ENCODE results near the gene CHST14.

CHST14 gene

DNA sequence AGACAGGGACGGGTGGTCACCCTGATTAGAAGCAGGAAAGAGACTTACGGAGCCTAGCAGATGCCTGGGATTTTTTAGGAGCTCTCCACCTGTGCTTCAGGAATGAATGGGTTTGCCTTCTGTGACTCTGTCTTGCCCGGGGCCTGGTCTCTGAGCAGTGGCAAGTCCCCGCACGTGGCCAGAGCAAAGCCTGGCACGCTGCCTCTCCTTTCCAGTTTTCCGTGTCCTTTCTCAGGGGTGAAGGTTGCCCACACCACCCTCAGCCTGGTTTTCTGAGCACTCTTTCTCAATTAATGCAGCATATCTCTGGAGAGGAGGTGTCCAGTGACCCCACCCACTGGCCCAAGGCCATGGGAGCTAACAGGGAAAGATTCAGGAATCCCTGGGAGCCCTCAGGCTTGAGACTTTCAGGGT is 14.5 kb upstream of the CHST14 start:
- Histone ChIP-seq H3K9ac (ENCODE audit: low read depth, low read length) (no peak overlapping the region), H3K4me3 (ENCODE audit: low read length) (no peak overlapping the region), H3K27me3 (ENCODE audit: insufficient read depth, low read length) (no peaks in the 10 kb centered on the region), H3K9me3 (ENCODE audit: insufficient read depth, low read depth, low read length) (no peaks in the 10 kb centered on the region), H3K4me1 (ENCODE audit: insufficient read depth, low read length) (peaks cover 32% of the 10 kb centered on the region), H3K36me3 (ENCODE audit: insufficient read depth, low read depth, low read length) (peaks cover 34% of the 10 kb centered on the region), H3K27ac (ENCODE audit: low read length) (no peak overlapping the region)

DNA sequence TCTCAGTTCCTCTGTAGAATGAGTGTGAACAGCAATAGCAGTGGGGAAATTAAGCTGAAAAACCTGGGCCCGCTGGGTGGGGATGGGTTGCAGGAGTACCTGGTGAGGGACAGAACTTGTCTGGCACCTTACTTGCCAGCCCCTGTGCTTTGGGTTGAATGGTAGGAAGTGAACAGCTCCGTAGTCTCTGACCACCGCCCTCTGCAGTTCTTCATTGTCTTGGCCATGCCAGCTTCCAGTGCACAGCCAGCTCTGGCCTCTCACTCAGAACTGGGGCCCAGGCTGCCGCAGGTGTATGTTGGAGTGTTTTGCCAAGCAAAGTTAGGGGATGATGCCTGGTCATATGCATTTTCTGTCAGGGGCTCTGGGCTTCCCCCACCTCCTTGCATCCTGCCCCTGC is 14.0 kb upstream of the CHST14 start:
- no peak overlapping the region for H3K27ac ChIP-seq (ENCODE audit: low read length)
- H3K9me3 ChIP-seq (ENCODE audit: insufficient read depth, low read depth, low read length) = no peaks in the 10 kb centered on the region
- no peak overlapping the region for H3K4me3 ChIP-seq (ENCODE audit: low read length)
- H3K36me3 ChIP-seq (ENCODE audit: insufficient read depth, low read depth, low read length) = peaks cover 37% of the 10 kb centered on the region
- H3K4me1 ChIP-seq (ENCODE audit: insufficient read depth, low read length) = peaks cover 28% of the 10 kb centered on the region
- no peaks in the 10 kb centered on the region for H3K27me3 ChIP-seq (ENCODE audit: insufficient read depth, low read length)
- H3K9ac ChIP-seq (ENCODE audit: low read depth, low read length) = no peak overlapping the region

DNA sequence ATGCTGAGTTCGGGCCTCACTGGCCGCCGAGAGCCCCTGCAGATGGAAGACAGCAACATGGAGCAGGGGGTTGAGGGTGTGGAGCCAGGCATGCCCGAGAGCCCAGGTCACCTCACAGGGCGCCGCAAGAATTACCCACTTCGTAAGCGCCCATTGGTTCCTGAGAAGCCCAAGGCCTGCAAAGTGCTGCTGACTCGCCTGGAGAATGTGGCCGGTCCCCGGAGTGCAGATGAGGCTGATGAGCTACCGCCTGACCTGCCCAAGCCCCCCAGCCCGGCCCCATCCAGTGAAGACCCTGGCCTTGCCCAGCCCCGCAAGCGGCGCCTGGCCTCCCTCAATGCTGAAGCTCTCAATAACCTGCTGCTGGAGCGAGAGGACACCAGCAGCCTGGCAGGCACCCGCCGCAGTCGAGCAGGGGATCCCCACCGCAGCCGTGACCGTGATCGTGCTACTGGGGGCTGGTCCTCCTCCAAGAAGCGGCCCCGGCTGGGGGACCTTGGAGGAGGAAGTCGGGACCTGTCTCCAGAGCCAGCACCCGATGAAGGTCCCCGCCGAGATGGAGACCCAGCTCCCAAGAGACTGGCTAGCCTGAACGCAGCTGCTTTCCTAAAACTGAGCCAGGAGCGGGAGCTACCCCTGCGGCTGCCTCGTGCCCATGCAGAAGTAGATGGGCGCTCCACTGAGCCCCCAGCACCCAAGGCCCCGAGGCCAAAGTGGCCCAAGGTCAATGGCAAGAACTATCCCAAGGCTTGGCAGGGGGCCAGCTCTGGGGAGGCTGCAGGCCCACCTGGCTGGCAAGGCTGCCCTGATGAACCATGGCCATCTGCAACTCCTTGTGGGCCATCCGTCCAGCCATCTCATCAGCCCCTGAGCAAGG is 12.1 kb upstream of the CHST14 start:
- Histone ChIP-seq H3K27ac (ENCODE audit: low read length) (no peak overlapping the region), H3K4me3 (ENCODE audit: low read length) (no peak overlapping the region), H3K9me3 (ENCODE audit: insufficient read depth, low read depth, low read length) (no peaks in the 10 kb centered on the region), H3K4me1 (ENCODE audit: insufficient read depth, low read length) (peaks cover 11% of the 10 kb centered on the region; the same call in 1 of the 2 replicates), H3K9ac (ENCODE audit: low read depth, low read length) (no peak overlapping the region), H3K27me3 (ENCODE audit: insufficient read depth, low read length) (no peaks in the 10 kb centered on the region), H3K36me3 (ENCODE audit: insufficient read depth, low read depth, low read length) (peaks cover 56% of the 10 kb centered on the region)

DNA sequence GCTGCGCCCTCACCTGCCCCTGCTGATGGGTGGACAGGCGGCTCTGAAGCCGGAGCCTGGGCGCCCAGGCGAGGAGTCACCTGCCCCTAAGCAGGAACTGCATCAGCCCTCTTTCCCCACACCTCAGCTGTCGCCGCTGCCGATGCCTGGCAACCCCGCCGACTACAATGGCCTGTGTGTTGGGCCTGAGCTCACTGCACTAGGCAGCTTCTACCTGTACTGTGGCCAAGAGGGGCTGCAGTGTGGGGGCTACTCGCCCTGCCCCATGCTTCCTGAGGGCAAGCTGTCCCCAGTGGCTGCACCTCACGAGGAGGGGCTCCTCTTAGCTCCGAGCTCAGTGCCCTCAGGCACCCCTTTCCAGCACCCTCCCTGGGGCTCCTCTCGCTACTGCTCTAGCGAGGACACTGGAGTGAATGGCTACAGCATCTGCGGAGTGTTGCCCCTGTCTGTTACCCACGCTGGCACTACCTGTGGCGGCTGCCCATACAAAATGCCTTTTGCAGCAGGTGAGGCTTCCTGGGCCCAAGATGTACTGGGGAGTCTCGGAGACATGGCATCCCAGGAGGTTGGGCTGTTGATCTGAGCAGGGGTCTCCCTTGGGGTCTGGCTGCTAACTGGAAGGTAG is 11.3 kb upstream of the CHST14 start:
- no peak overlapping the region for H3K4me3 ChIP-seq (ENCODE audit: low read length)
- no peak overlapping the region for H3K9ac ChIP-seq (ENCODE audit: low read depth, low read length)
- no peaks in the 10 kb centered on the region for H3K9me3 ChIP-seq (ENCODE audit: insufficient read depth, low read depth, low read length)
- no peak overlapping the region for H3K27ac ChIP-seq (ENCODE audit: low read length)
- peaks cover 8% of the 10 kb centered on the region; the same call in 1 of the 2 replicates for H3K4me1 ChIP-seq (ENCODE audit: insufficient read depth, low read length)
- peaks cover 64% of the 10 kb centered on the region for H3K36me3 ChIP-seq (ENCODE audit: insufficient read depth, low read depth, low read length)
- H3K27me3 ChIP-seq (ENCODE audit: insufficient read depth, low read length) = no peaks in the 10 kb centered on the region

DNA sequence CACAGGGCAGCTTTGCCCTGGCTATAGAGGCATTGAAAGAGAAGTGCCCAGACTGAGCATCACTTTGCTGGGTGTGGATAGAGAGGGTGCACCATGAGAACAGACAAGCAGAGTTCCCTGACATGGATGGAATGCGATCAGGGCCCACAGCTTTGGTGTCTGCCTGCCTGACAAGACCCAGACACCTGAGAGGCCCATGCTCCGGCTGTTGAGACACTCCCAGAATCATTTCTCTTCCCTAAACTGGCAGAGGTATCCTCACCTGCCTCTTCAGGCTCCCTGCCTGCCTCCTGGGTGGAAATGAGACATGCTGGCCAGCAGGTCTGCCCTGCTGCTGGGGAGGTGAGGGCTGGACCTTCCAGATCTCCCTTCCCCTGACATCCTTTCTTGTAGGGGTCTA is 10.4 kb upstream of the CHST14 start:
- Histone ChIP-seq H3K9me3 (ENCODE audit: insufficient read depth, low read depth, low read length) (no peaks in the 10 kb centered on the region), H3K4me3 (ENCODE audit: low read length) (no peak overlapping the region), H3K4me1 (ENCODE audit: insufficient read depth, low read length) (0 out of 2 replicates have a peak, but pooled peaks cover 2% of the 10 kb centered on the region), H3K27me3 (ENCODE audit: insufficient read depth, low read length) (no peaks in the 10 kb centered on the region), H3K27ac (ENCODE audit: low read length) (no peak overlapping the region), H3K9ac (ENCODE audit: low read depth, low read length) (no peak overlapping the region), H3K36me3 (ENCODE audit: insufficient read depth, low read depth, low read length) (peaks cover 73% of the 10 kb centered on the region)

DNA sequence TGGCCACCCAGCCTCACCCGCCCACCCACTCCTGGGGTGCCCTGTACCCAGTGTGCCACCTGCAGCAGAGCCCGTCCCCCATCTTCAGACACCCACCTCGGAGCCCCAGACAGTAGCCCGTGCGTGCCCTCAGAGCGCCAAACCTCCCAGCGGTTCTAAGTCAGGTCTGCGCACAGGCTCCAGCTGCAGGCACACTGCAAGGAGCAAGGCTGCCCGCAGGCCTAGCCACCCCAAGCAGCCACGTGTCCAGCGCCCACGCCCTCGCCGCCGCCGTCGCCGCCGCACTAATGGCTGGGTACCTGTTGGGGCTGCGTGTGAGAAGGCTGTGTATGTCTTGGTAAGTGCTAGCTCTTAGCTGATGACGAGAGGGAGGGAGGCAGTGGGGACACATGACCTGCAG is 8.8 kb upstream of the CHST14 start:
- Histone ChIP-seq H3K27ac (ENCODE audit: low read length) (no peak overlapping the region), H3K9ac (ENCODE audit: low read depth, low read length) (no peak overlapping the region), H3K4me3 (ENCODE audit: low read length) (no peak overlapping the region), H3K9me3 (ENCODE audit: insufficient read depth, low read depth, low read length) (no peaks in the 10 kb centered on the region), H3K36me3 (ENCODE audit: insufficient read depth, low read depth, low read length) (peaks cover 88% of the 10 kb centered on the region), H3K4me1 (ENCODE audit: insufficient read depth, low read length) (no peaks in the 10 kb centered on the region), H3K27me3 (ENCODE audit: insufficient read depth, low read length) (no peaks in the 10 kb centered on the region)

DNA sequence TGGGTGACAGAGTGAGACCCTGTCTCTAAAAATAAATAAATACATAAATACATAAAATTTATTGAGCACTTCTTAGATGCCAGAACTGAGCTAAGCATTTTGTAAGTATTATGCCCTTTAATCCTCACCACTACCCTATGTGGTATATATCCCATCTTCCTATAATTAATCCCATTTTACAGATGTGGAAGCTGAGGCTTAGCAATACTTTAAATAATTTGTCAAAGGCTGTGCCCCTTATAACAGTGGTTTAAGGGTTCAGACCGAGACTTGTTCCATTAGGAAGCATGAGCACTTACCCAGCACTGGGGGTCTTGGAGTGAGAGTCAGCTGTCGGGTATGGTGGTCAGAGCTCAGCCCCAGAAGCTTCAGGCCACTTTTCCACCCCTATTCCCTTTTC is 7.5 kb upstream of the CHST14 start:
- no peaks in the 10 kb centered on the region for H3K9me3 ChIP-seq (ENCODE audit: insufficient read depth, low read depth, low read length)
- H3K27ac ChIP-seq (ENCODE audit: low read length) = no peak overlapping the region
- no peak overlapping the region for H3K9ac ChIP-seq (ENCODE audit: low read depth, low read length)
- peaks cover 97% of the 10 kb centered on the region for H3K36me3 ChIP-seq (ENCODE audit: insufficient read depth, low read depth, low read length)
- no peak overlapping the region for H3K4me3 ChIP-seq (ENCODE audit: low read length)
- H3K4me1 ChIP-seq (ENCODE audit: insufficient read depth, low read length) = no peaks in the 10 kb centered on the region
- no peaks in the 10 kb centered on the region for H3K27me3 ChIP-seq (ENCODE audit: insufficient read depth, low read length)

DNA sequence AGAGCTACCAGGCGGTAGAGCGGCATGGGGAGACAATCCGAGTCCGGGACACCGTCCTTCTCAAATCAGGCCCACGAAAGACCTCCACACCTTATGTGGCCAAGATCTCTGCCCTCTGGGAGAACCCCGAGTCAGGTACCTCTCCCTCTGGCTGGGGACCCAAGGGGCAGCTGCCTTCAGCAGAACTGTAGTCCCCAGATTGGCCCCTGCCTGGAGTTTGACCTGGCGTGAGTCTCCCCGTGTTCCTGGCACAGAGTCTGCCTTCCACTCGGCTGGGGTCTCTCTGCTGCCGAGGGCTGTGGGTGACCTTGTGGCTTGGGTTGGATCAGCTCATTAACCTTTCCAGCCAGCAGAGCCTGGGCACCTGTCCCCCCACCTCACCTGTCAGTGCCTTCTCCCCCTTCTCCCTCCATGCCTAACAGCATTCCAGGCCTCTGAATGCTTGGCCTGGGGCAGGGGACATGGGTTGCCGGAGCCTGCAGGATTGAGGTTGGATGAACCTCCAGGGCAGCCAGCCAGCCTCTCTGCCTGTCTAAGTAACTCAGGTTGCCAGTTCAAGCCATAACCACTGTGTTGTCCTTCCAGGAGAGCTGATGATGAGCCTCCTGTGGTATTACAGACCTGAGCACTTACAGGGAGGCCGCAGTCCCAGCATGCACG is 6.8 kb upstream of the CHST14 start:
- Histone ChIP-seq H3K27ac (ENCODE audit: low read length) (no peak overlapping the region), H3K9ac (ENCODE audit: low read depth, low read length) (no peak overlapping the region), H3K36me3 (ENCODE audit: insufficient read depth, low read depth, low read length) (peaks cover 92% of the 10 kb centered on the region), H3K27me3 (ENCODE audit: insufficient read depth, low read length) (no peaks in the 10 kb centered on the region), H3K4me3 (ENCODE audit: low read length) (no peak overlapping the region), H3K4me1 (ENCODE audit: insufficient read depth, low read length) (no peaks in the 10 kb centered on the region), H3K9me3 (ENCODE audit: insufficient read depth, low read depth, low read length) (no peaks in the 10 kb centered on the region)

DNA sequence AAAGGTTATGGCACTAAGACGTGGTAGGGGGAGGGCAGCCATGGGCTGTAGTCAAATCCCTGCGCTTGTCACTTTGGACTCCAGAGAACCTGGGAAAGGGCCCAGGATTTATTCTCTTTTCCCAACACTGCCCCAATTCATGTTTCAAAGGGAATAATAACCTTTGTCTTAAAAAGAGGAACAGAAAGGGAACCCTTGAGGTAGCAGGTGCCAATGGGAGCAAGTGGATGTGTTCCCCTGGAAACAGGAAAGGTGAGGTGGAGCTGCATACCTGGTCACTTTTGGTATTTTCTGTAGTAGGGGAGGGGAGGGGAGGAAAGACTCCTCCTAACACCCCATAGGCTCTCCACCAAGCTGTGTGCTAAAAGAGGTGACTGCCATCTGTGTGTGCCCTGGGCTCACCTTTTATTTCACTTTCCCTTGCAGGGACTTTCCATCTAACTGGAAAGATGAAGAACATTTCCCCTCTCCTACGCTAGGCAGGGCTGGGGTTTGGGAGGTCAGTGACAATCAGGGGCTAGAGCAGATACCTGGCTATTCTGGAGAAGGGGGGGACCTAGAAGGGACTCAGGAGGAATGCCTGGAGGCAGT is 6.1 kb upstream of the CHST14 start:
- no peaks in the 10 kb centered on the region for H3K9me3 ChIP-seq (ENCODE audit: insufficient read depth, low read depth, low read length)
- no peaks in the 10 kb centered on the region for H3K27me3 ChIP-seq (ENCODE audit: insufficient read depth, low read length)
- no peak overlapping the region for H3K4me3 ChIP-seq (ENCODE audit: low read length)
- H3K36me3 ChIP-seq (ENCODE audit: insufficient read depth, low read depth, low read length) = peaks cover 85% of the 10 kb centered on the region
- no peak overlapping the region for H3K27ac ChIP-seq (ENCODE audit: low read length)
- no peaks in the 10 kb centered on the region for H3K4me1 ChIP-seq (ENCODE audit: insufficient read depth, low read length)
- no peak overlapping the region for H3K9ac ChIP-seq (ENCODE audit: low read depth, low read length)

DNA sequence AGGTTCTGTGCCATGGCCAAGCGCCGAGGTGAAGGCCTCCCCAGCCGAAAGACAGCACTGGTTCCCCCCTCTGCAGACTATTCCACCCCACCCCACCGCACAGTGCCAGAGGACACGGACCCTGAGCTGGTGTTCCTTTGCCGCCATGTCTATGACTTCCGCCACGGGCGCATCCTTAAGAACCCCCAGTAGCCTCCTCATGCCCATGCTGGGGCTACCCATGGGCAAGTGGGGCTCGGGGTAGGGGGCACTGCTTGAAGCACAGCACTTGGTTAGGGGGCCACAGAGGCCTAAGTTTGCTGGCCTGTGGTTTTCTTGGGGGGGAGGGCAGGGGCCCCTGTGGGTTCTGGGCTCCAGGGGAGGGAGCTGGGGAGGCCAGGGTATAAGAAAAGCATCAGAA is 4.8 kb upstream of the CHST14 start:
- Histone ChIP-seq H3K27me3 (ENCODE audit: insufficient read depth, low read length) (no peaks in the 10 kb centered on the region), H3K4me1 (ENCODE audit: insufficient read depth, low read length) (no peaks in the 10 kb centered on the region), H3K9me3 (ENCODE audit: insufficient read depth, low read depth, low read length) (no peaks in the 10 kb centered on the region), H3K36me3 (ENCODE audit: insufficient read depth, low read depth, low read length) (peaks cover 73% of the 10 kb centered on the region), H3K4me3 (ENCODE audit: low read length) (no peak overlapping the region), H3K9ac (ENCODE audit: low read depth, low read length) (no peak overlapping the region), H3K27ac (ENCODE audit: low read length) (no peak overlapping the region)

DNA sequence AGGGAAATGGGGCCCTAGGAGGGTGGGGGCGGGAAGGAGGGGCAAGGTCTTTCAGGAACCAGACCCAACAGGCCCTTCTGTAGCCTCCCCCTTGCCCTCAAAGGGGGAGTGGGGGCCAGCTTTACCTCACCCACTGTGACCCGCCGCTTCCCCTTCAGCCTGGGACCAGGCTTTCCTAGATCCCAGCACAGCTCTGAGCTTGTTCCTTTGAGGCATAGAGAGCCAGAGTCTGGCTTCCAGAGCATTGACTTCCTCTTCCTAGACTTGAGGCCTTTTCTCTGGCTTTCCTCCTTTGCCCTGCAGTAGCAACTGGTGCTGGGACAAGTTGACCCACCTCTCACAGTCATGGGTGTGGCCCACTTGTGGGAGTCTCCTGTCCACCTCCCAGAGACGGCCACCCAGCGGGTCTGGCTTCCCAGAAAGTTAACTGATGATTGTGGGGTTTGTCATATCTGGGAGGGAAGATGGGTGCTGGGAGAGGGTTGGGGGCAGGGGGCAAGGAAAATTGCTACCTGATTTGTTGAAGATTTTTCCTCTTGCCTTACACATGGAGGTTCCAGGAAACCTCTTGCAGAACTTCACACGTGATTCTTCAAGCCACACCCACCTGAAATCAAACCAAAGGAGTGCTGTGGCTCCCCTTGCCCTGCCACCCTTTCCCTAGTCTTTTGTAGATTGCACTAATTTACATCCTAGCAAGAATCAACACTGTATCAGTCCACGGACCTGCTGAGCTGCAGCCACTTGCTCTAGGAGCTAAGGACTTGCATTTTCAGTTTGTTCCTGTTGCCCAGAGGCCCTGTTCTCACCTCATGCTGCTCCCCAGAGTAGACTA is 4.1 kb upstream of the CHST14 start:
- no peak overlapping the region for H3K9ac ChIP-seq (ENCODE audit: low read depth, low read length)
- H3K9me3 ChIP-seq (ENCODE audit: insufficient read depth, low read depth, low read length) = no peaks in the 10 kb centered on the region
- peaks cover 3% of the 10 kb centered on the region; the same call in 1 of the 2 replicates for H3K27me3 ChIP-seq (ENCODE audit: insufficient read depth, low read length)
- no peak overlapping the region for H3K27ac ChIP-seq (ENCODE audit: low read length)
- H3K4me1 ChIP-seq (ENCODE audit: insufficient read depth, low read length) = no peaks in the 10 kb centered on the region
- peaks cover 68% of the 10 kb centered on the region for H3K36me3 ChIP-seq (ENCODE audit: insufficient read depth, low read depth, low read length)
- no peak overlapping the region for H3K4me3 ChIP-seq (ENCODE audit: low read length)

Measured in iPS-20b (cell line).